ENCODE data around the gene KIF2C. TPM values are rescaled to one million over a fixed set of nuclear protein-coding genes. Genes with fewer than 3 reads are reported as not detected.
A peak's percentile ranks its signal among the peaks of the same experiment; 100 is the strongest.

The KIF2C gene
- polyA plus RNA-seq, 1 donor from 2014 or later = 1.5 TPM

DNA sequence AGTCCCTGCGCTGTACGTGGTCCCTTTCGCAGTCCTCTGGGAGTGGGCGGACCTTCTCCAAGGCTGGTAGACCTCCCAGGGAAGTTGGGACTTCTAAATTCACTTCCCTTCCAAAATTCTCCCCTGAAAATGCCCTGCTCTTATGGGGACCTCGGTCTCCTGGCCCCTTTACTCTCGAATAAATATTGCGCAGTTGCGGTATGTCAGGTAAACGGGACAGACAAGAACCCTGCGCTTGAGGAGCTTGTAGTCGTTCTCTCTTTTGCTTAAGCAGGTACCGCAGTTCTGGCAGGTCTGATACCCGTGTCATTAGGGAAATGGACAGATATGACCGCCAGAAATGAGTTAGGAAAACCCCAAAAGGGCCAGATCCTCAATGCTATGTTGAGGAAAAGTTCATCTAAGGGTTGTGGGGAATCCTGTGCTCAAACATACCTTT, 561 bp downstream of the KIF2C start:
- no peaks in the 10 kb centered on the region for H3K9me2 ChIP-seq (ENCODE audit: insufficient read depth, low read length)
- H3K27me3 ChIP-seq (ENCODE audit: insufficient read depth, low read depth, low read length) = no peaks in the 10 kb centered on the region
- no peak overlapping the region for H3K27ac ChIP-seq (ENCODE audit: low read length)
- H3K4me3 ChIP-seq (ENCODE audit: low read length) = peak overlapping the region; percentile 69
- H3K4me2 ChIP-seq (ENCODE audit: low read length) = peak overlapping the region; percentile 52
- no peaks in the 10 kb centered on the region for H3K9me3 ChIP-seq (ENCODE audit: low read length)
- H3K79me2 ChIP-seq (replicated peaks; ENCODE audit: insufficient read depth, low read length) = peaks cover 10% of the 10 kb centered on the region
- TF ChIP-seq TAF1 (IDR thresholded peaks at IDR 0.05; ENCODE audit: low read depth) (no peak), MXI1 (conservative IDR thresholded peaks at IDR 0.05; ENCODE audit: poor library complexity, severe bottlenecking) (no peak), RAD21 (conservative IDR thresholded peaks at IDR 0.05) (no peak)
- TF ChIP-seq, protein P1, sequence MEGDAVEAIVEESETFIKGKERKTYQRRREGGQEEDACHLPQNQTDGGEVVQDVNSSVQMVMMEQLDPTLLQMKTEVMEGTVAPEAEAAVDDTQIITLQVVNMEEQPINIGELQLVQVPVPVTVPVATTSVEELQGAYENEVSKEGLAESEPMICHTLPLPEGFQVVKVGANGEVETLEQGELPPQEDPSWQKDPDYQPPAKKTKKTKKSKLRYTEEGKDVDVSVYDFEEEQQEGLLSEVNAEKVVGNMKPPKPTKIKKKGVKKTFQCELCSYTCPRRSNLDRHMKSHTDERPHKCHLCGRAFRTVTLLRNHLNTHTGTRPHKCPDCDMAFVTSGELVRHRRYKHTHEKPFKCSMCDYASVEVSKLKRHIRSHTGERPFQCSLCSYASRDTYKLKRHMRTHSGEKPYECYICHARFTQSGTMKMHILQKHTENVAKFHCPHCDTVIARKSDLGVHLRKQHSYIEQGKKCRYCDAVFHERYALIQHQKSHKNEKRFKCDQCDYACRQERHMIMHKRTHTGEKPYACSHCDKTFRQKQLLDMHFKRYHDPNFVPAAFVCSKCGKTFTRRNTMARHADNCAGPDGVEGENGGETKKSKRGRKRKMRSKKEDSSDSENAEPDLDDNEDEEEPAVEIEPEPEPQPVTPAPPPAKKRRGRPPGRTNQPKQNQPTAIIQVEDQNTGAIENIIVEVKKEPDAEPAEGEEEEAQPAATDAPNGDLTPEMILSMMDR (IDR thresholded peaks at IDR 0.05; ENCODE audit: poor library complexity, severe bottlenecking) = no peak
- no peaks in the 10 kb centered on the region for H3F3A ChIP-seq (ENCODE audit: insufficient read depth, low read length, poor library complexity, severe bottlenecking)
- H4K20me1 ChIP-seq (ENCODE audit: insufficient read depth) = no peaks in the 10 kb centered on the region
- H3K9ac ChIP-seq (ENCODE audit: low read length) = no peak overlapping the region
- H3K36me3 ChIP-seq (ENCODE audit: insufficient read depth, low read length) = no peaks in the 10 kb centered on the region
- H2AFZ ChIP-seq (ENCODE audit: low read depth, low read length) = no peak overlapping the region

DNA sequence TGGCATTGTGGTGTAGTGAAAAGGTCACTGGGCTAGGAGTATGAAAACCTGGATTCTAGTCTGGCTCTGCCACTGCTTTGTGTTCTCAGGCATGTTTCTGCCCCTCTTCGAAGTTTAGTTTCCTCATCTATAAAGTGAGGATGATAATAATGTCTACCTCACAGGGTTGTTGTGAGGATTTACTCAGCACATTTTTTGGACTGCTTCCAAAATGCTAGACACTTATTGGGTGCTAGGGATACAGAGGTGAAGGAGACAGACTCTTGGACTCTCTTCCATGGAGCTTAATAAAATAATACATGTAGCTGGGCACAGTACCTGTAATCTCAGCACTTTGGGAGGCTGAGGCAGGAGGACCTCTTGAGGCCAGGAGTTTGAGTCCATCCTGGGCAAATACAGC, 3.6 kb downstream of the KIF2C start:
- no peak overlapping the region for H3K4me3 ChIP-seq (ENCODE audit: low read length)
- no peaks in the 10 kb centered on the region for H3K27me3 ChIP-seq (ENCODE audit: insufficient read depth, low read depth, low read length)
- H3K27ac ChIP-seq (ENCODE audit: low read length) = no peak overlapping the region
- H4K20me1 ChIP-seq (ENCODE audit: insufficient read depth) = no peaks in the 10 kb centered on the region
- no peaks in the 10 kb centered on the region for H3K9me3 ChIP-seq (ENCODE audit: low read length)
- H3K9ac ChIP-seq (ENCODE audit: low read length) = no peak overlapping the region
- no peak overlapping the region for H2AFZ ChIP-seq (ENCODE audit: low read depth, low read length)
- H3F3A ChIP-seq (ENCODE audit: insufficient read depth, low read length, poor library complexity, severe bottlenecking) = no peaks in the 10 kb centered on the region
- TF ChIP-seq EZH2 (IDR thresholded peaks at IDR 0.05; ENCODE audit: borderline replicate concordance, insufficient read depth, low read length, poor library complexity, severe bottlenecking) (no peak), MXI1 (conservative IDR thresholded peaks at IDR 0.05; ENCODE audit: poor library complexity, severe bottlenecking) (no peak), POLR2AphosphoS5 (IDR thresholded peaks at IDR 0.05) (no peak), TAF1 (IDR thresholded peaks at IDR 0.05; ENCODE audit: low read depth) (no peak), EP300 (conservative IDR thresholded peaks at IDR 0.05; ENCODE audit: poor library complexity, severe bottlenecking) (no peak), RAD21 (conservative IDR thresholded peaks at IDR 0.05) (no peak), SMC3 (conservative IDR thresholded peaks at IDR 0.05; ENCODE audit: poor library complexity) (no peak)
- TF ChIP-seq, protein P1 (IDR thresholded peaks at IDR 0.05; ENCODE audit: poor library complexity, severe bottlenecking) = no peak
- TF ChIP-seq, protein P2, sequence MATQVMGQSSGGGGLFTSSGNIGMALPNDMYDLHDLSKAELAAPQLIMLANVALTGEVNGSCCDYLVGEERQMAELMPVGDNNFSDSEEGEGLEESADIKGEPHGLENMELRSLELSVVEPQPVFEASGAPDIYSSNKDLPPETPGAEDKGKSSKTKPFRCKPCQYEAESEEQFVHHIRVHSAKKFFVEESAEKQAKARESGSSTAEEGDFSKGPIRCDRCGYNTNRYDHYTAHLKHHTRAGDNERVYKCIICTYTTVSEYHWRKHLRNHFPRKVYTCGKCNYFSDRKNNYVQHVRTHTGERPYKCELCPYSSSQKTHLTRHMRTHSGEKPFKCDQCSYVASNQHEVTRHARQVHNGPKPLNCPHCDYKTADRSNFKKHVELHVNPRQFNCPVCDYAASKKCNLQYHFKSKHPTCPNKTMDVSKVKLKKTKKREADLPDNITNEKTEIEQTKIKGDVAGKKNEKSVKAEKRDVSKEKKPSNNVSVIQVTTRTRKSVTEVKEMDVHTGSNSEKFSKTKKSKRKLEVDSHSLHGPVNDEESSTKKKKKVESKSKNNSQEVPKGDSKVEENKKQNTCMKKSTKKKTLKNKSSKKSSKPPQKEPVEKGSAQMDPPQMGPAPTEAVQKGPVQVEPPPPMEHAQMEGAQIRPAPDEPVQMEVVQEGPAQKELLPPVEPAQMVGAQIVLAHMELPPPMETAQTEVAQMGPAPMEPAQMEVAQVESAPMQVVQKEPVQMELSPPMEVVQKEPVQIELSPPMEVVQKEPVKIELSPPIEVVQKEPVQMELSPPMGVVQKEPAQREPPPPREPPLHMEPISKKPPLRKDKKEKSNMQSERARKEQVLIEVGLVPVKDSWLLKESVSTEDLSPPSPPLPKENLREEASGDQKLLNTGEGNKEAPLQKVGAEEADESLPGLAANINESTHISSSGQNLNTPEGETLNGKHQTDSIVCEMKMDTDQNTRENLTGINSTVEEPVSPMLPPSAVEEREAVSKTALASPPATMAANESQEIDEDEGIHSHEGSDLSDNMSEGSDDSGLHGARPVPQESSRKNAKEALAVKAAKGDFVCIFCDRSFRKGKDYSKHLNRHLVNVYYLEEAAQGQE (IDR thresholded peaks at IDR 0.05; ENCODE audit: borderline replicate concordance) = no peak
- no peak overlapping the region for H3K4me2 ChIP-seq (ENCODE audit: low read length)
- no peaks in the 10 kb centered on the region for H3K36me3 ChIP-seq (ENCODE audit: insufficient read depth, low read length)
- peaks cover 10% of the 10 kb centered on the region for H3K79me2 ChIP-seq (replicated peaks; ENCODE audit: insufficient read depth, low read length)
- H3K9me2 ChIP-seq (ENCODE audit: insufficient read depth, low read length) = no peaks in the 10 kb centered on the region

All from neural cell (in vitro differentiated cells).